IMR-90 (cell line): ENCODE data around the gene GPC5. TPM values are rescaled to one million over a fixed set of nuclear protein-coding genes. Genes with fewer than 3 reads are reported as not detected.

Experiments
- ATAC-seq: fragments of 200-7000 bp; cut with Tn5 transposase; 2 replicates; pipeline ENCODE4 v1.9.1; 2020; ENCODE audit warnings: low read depth, mild to moderate bottlenecking, moderate library complexity
- BruUV-seq: library from RNA; stranded (reverse); fragments of 400-500 nt; replicated peaks from 2 replicates; lab custom pipeline; 2021; lab: Mats Ljungman, UMichigan
- CTCF ChIA-PET: fragments of 300-600 bp; formaldehyde crosslinking; extraction: SDS; loops from one replicate; lab custom pipeline; 2021; ENCODE audit warnings: antibody characterized with exemption; lab: Yijun Ruan, JAX
- POLR2A ChIA-PET: fragments of 300-600 bp; sonication (Branson Sonifier 250); formaldehyde crosslinking; loops from one replicate; lab custom pipeline; 2022; ENCODE audit warnings: antibody characterized with exemption; ENCODE audit not compliant: unreplicated experiment; lab: Charles Lee
- DNase-seq: peaks from one replicate; pipeline ENCODE4 v3.0.0; 2013
- H2AFZ ChIP-seq: replicated peaks from 2 replicates; pipeline ENCODE3; 2013; ENCODE audit warnings: low read length, mild to moderate bottlenecking; ENCODE audit not compliant: poor library complexity
- H2AK5ac ChIP-seq: 2 replicates; pipeline ENCODE4 v1.6.1; 2013; ENCODE audit warnings: low read depth, low read length, inconsistent platforms
- H2AK9ac ChIP-seq: replicated peaks from 2 replicates; pipeline ENCODE3; 2013; ENCODE audit warnings: mild to moderate bottlenecking, low read depth, low read length, moderate library complexity; ENCODE audit not compliant: poor library complexity
- H2BK120ac ChIP-seq: 2 replicates; pipeline ENCODE4 v1.6.1; 2013; ENCODE audit warnings: low read depth, low read length, inconsistent platforms
- H2BK15ac ChIP-seq: 3 replicates; pipeline ENCODE4 v1.6.1; 2013; ENCODE audit warnings: low read depth, low read length, inconsistent platforms
- H2BK20ac ChIP-seq: 2 replicates; pipeline ENCODE4 v1.6.1; 2013; ENCODE audit warnings: low read depth, mild to moderate bottlenecking, inconsistent platforms, low read length, moderate library complexity
- H2BK5ac ChIP-seq: 2 replicates; pipeline ENCODE4 v1.6.1; 2013; ENCODE audit warnings: mild to moderate bottlenecking, low read depth, low read length, inconsistent platforms; ENCODE audit not compliant: poor library complexity, severe bottlenecking
- H3K14ac ChIP-seq: replicated peaks from 2 replicates; pipeline ENCODE4 v1.6.1; 2013; ENCODE audit warnings: low read depth, low read length, inconsistent platforms
- H3K18ac ChIP-seq: 2 replicates; pipeline ENCODE4 v1.6.1; 2013; ENCODE audit warnings: low read depth, low read length, control low read depth
- H3K23ac ChIP-seq: 2 replicates; pipeline ENCODE4 v1.6.1; 2013; ENCODE audit warnings: low read depth, low read length, inconsistent platforms
- H3K27ac ChIP-seq: 2 replicates; pipeline ENCODE4 v1.5.1; 2013; ENCODE audit warnings: mild to moderate bottlenecking, control low read depth, low read length; ENCODE audit not compliant: insufficient read depth
- H3K27me3 ChIP-seq: 2 replicates; pipeline ENCODE4 v1.6.1; 2013; ENCODE audit warnings: low read length; ENCODE audit not compliant: control insufficient read depth, insufficient read depth
- H3K36me3 ChIP-seq: 2 replicates; pipeline ENCODE4 v1.6.1; 2013; ENCODE audit warnings: low read length, mixed read lengths; ENCODE audit not compliant: control insufficient read depth, insufficient read depth
- H3K4ac ChIP-seq: 2 replicates; pipeline ENCODE4 v1.6.1; 2013; ENCODE audit warnings: low read depth, low read length, inconsistent platforms
- H3K4me1 ChIP-seq: 2 replicates; pipeline ENCODE4 v1.6.1; 2013; ENCODE audit warnings: low read length, mixed read lengths; ENCODE audit not compliant: control insufficient read depth, insufficient read depth
- H3K4me2 ChIP-seq: 2 replicates; pipeline ENCODE4 v1.6.1; 2013; ENCODE audit warnings: low read depth, mild to moderate bottlenecking, control low read depth, low read length, moderate library complexity
- H3K4me3 ChIP-seq: 2 replicates; pipeline ENCODE4 v1.5.1; 2013; ENCODE audit warnings: low read depth, mild to moderate bottlenecking, control low read depth, low read length, moderate library complexity; ENCODE audit not compliant: insufficient read depth
- H3K56ac ChIP-seq: 2 replicates; pipeline ENCODE4 v1.6.1; 2013; ENCODE audit warnings: low read length, inconsistent platforms; ENCODE audit not compliant: insufficient read depth; ENCODE audit errors: extremely low read depth
- H3K79me1 ChIP-seq, 2 experiments: 2 replicates each; pipeline ENCODE4 v1.6.1; 2013; ENCODE audit warnings: low read length in 2 of 2, inconsistent platforms in 1 of 2, low read depth in 1 of 2
- H3K9ac ChIP-seq: 2 replicates; pipeline ENCODE4 v1.6.1; 2013; ENCODE audit warnings: low read depth, low read length, control low read depth
- H3K9me1 ChIP-seq: 2 replicates; pipeline ENCODE4 v1.6.1; 2013; ENCODE audit warnings: low read length, inconsistent platforms; ENCODE audit not compliant: insufficient read depth
- H3K9me3 ChIP-seq: 2 replicates; pipeline ENCODE4 v1.6.1; 2013; ENCODE audit warnings: low read length; ENCODE audit not compliant: control insufficient read depth, insufficient read depth
- H4K20me1 ChIP-seq: 2 replicates; pipeline ENCODE4 v1.6.1; 2013; ENCODE audit warnings: low read length, inconsistent platforms; ENCODE audit not compliant: insufficient read depth
- H4K5ac ChIP-seq: 2 replicates; pipeline ENCODE4 v1.6.1; 2013; ENCODE audit warnings: mild to moderate bottlenecking, low read depth, low read length, control low read depth
- H4K8ac ChIP-seq, 2 experiments: 2 replicates each; pipeline ENCODE4 v1.6.1; 2013; ENCODE audit warnings: low read depth in 2 of 2, low read length in 2 of 2, control low read depth in 1 of 2, inconsistent platforms in 1 of 2
- H4K91ac ChIP-seq: 2 replicates; pipeline ENCODE4 v1.6.1; 2013; ENCODE audit warnings: low read depth, low read length, inconsistent platforms; ENCODE audit not compliant: insufficient read depth
- CEBPB ChIP-seq: IDR thresholded peaks from 2 replicates; pipeline ENCODE4 v1.6.1; 2012; ENCODE audit warnings: low read depth, low read length, improper control_type of control experiment
- CHD1 ChIP-seq: IDR thresholded peaks from 2 replicates; pipeline ENCODE4 v1.6.1; 2012; ENCODE audit warnings: low read depth, low read length, improper control_type of control experiment
- FOS ChIP-seq: fragments of 150-350 bp; IDR thresholded peaks from 2 replicates; pipeline ENCODE4 v1.6.1; 2016; ENCODE audit warnings: low read depth, low read length
- MAFK ChIP-seq: IDR thresholded peaks from 2 replicates; pipeline ENCODE4 v1.6.1; 2012; ENCODE audit warnings: low read depth, low read length, improper control_type of control experiment
- MAZ ChIP-seq: IDR thresholded peaks from 2 replicates; pipeline ENCODE4 v1.6.1; 2012; ENCODE audit warnings: low read depth, mild to moderate bottlenecking, low read length, improper control_type of control experiment, moderate library complexity, borderline replicate concordance
- WGBS, 2 experiments: methylation state at CpG; one replicate each; pipeline versions ENCODE4 v1.1.5 to v1.1.7; 2013; ENCODE audit warnings: missing lambda C conversion rate in 2 of 2; ENCODE audit not compliant: insufficient read length in 1 of 2; ENCODE audit errors: extremely low coverage in 2 of 2; 5-methylcytosine and 5-hydroxymethylcytosine counted together
- dilution Hi-C: fragments of 300-500 bp; cut with HindIII; formaldehyde crosslinking; loops from one replicate; pipeline ENCODE4 v1.14.3; 2018; ENCODE audit warnings: low sequenced_read_pairs; ENCODE audit not compliant: unreplicated experiment
- in situ Hi-C: fragments of 300-500 bp; cut with MboI; formaldehyde crosslinking; loops from 3 replicates; pipeline ENCODE4 v1.14.3; 2019; ENCODE audit warnings: low sequenced_read_pairs, inconsistent platforms, mixed read lengths
- intact Hi-C: fragments of 100-400 bp; cut with micrococcal nuclease; formaldehyde crosslinking; loops from 2 replicates; pipeline ENCODE4 v1.10.0; 2022
- polyA plus RNA-seq, 3 experiments: library from polyadenylated mRNA; depleted of rRNA; stranded (reverse); fragments of >200 nt; gene quantifications; 2 replicates each; pipeline ENCODE4 v1.2.3, GENCODE V29; 2012; ENCODE audit warnings: low replicate concordance in 1 of 3
- total RNA-seq: library from RNA; depleted of rRNA; stranded (reverse); fragments of >200 nt; gene quantifications from 2 replicates; pipeline ENCODE4 v1.2.3, GENCODE V29; 2012

GPC5 gene
- total and polyA plus RNA-seq, 2 of the 4 experiments (the other 2 are of a cell fraction), result 0.94 to 1.8 TPM

GRCh38 chr13:91357613-91358386 is 40.6 kb upstream of the GPC5 start:
- dilution Hi-C loops, result no loop called here
- no peak for ATAC-seq
- TF ChIP-seq FOS, result no peak
- TF ChIP-seq CHD1, result no peak
- TF ChIP-seq MAZ, result no peak
- TF ChIP-seq MAFK, result no peak
- no peak for TF ChIP-seq CEBPB
- H3K4me3 ChIP-seq, result no peak overlapping the region
- H3K9me1 ChIP-seq, result 0 out of 2 replicates have a peak, but pooled peaks cover 4% of the 10 kb centered on the region
- in situ Hi-C loops, result no loop called here
- H3K4me1 ChIP-seq, result no peaks in the 10 kb centered on the region
- no peak overlapping the region for H2AK5ac ChIP-seq
- no peak overlapping the region for H2BK120ac ChIP-seq
- DNase-seq, result no peak
- H3K14ac ChIP-seq, result no peak overlapping the region
- H2BK20ac ChIP-seq, result no peak overlapping the region
- H3K79me1 ChIP-seq, result peaks cover 4% of the 10 kb centered on the region in 2 experiments; a peak in 3 of 4 replicates
- no peak overlapping the region for H3K4me2 ChIP-seq
- H2BK5ac ChIP-seq, result no peak overlapping the region
- no peak overlapping the region for H4K91ac ChIP-seq
- BruUV-seq, result no TSS peak
- H3K36me3 ChIP-seq, result peaks cover 7% of the 10 kb centered on the region
- H2BK15ac ChIP-seq, result no peak overlapping the region
- no peak overlapping the region for H3K56ac ChIP-seq
- no peak overlapping the region for H3K18ac ChIP-seq
- no peaks in the 10 kb centered on the region for H3K27me3 ChIP-seq
- no peak overlapping the region for H3K4ac ChIP-seq
- intact Hi-C loops, result no loop called here
- H4K8ac ChIP-seq, result no peak overlapping the region
- H2AK9ac ChIP-seq, result no peak overlapping the region
- no peak overlapping the region for H2AFZ ChIP-seq
- no peak overlapping the region for H3K27ac ChIP-seq
- ChIA-PET CTCF (interaction anchor here (0.8 kb wide), 1 partner anchor 9 kb away, joined by 4 read pairs; no protein-coding TSS in a partner anchor), POLR2A (no interaction called here)
- H3K23ac ChIP-seq, result no peak overlapping the region
- no peaks in the 10 kb centered on the region for H4K20me1 ChIP-seq
- H4K5ac ChIP-seq, result no peak overlapping the region
- no peak overlapping the region for H3K9ac ChIP-seq
- H3K9me3 ChIP-seq, result no peaks in the 10 kb centered on the region
- WGBS, 2 experiments, result no CpG with 5 or more reads among the region's 7 CpGs
